HuH-7.5 (cell line): ENCODE data around the gene ODF2.

Experiments used
- DNase-seq: peaks from one replicate; pipeline ENCODE4 v3.0.0; 2011; ENCODE audit warnings: low spot score

ODF2 gene

GRCh38 chr9:128528445-128529160 is 72.8 kb downstream of the ODF2 start:
- DNase-seq = no peak

GRCh38 chr9:128529191-128529590 is 73.4 kb downstream of the ODF2 start:
- DNase-seq = no peak

DNA sequence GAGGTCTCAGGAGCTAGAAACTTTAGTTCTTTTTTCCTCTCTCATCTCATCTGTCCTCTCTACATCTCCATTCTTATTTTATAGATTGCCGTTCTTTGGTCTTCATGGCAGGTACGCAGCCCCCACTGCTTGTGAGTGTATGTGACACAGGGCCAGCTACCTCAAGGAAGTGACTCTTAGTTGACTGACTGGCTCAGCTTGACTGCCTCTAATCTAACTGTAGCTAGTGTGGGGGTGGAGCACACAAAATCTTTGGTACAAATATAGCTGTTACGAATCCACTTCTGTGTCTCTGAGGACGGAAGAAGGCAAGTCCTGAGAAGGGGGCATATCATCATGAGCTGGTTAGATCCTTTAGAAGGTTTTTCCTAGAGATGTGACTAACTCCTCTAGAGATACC is 76.8 kb downstream of the ODF2 start:
- no peak for DNase-seq

- no peak for DNase-seq
Observed at GRCh38 chr9:128540634-128541360, 85.0 kb downstream of the ODF2 start.

GRCh38 chr9:128546504-128546903 is 90.7 kb downstream of the ODF2 start:
- no peak for DNase-seq

DNA sequence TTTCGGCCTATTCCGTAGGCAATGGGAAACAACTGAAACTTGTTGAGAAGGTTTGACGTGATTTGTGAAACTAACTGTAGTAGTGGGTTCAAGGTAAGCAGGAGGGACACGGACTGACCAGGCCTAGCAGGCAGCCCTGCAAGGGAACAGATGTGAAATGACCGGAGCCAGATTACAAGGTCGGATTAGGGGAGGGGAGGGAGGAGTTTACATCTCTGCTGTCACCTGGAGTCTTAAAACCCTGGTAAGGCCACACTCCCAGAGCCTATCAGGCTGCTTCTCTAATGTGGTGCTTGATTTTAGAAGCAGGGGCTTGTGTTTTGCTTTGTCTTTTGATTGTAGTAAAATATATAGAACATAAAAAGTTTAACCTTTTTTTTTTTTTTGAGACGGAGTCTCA is 93.1 kb downstream of the ODF2 start:
- DNase-seq = no peak

- no peak for DNase-seq
Observed at GRCh38 chr9:128550226-128550625, 94.4 kb downstream of the ODF2 start.
